Fibroblast of villous mesenchyme (primary cell): ENCODE results near the gene FZD2. TPM values are rescaled to one million over a fixed set of nuclear protein-coding genes. Genes with fewer than 3 reads are reported as not detected.

ENCODE experiments used
- DNase-seq: peaks from one replicate; pipeline ENCODE4 v3.0.0-alpha.2; 2010; ENCODE audit warnings: low read depth
- H3K4me3 ChIP-seq: 2 replicates; pipeline ENCODE4 v1.5.1; 2011; ENCODE audit warnings: low read depth, mild to moderate bottlenecking, low read length
- total RNA-seq: library from RNA; depleted of rRNA; stranded (reverse); fragments of >200 nt; gene quantifications from 2 replicates; pipeline ENCODE4 v1.2.3, GENCODE V29; 2012
- TF ChIP-seq, protein P1 (sequence below): IDR thresholded peaks from 2 replicates; pipeline ENCODE4 v1.5.1; 2012; ENCODE audit warnings: low read depth, mild to moderate bottlenecking, low read length; ENCODE audit not compliant: insufficient read depth

The FZD2 gene
- total RNA-seq, 1 donor = 36.3 TPM

DNA sequence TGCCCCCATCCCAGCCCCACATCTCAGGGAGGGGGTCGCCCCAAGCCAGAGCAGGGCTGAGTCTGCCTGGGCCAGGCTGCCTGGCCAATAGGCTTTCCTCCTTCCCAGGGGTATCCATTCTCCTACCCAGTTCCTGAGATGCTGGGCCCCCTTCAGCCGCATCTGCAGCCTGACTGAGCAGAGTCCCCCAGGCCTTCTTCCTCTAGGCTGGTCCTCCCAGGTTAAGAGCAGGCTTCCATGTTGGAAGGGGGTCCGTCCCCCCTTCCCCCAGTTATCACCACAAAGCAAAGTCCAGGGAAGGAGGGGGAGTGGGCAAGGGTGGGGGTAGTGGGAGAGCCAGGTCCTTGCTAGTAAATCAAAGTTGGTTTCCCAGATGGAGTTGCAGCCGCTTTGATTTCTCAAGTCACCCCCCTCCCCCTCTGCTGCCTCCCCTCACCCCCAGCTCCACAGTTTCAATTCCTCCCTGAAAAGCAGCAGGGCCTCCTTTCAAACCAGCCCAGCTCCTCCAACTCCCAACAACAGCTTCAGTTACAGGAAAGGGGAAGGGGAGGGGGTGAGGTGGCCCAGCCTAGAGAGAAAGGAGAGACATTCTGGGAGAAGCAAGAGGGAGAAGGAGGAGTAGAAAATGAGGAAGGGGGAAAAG, 9.5 kb upstream of the FZD2 start:
- no peak overlapping the region for H3K4me3 ChIP-seq
- peak; percentile 28 for DNase-seq
- TF ChIP-seq, protein P1, sequence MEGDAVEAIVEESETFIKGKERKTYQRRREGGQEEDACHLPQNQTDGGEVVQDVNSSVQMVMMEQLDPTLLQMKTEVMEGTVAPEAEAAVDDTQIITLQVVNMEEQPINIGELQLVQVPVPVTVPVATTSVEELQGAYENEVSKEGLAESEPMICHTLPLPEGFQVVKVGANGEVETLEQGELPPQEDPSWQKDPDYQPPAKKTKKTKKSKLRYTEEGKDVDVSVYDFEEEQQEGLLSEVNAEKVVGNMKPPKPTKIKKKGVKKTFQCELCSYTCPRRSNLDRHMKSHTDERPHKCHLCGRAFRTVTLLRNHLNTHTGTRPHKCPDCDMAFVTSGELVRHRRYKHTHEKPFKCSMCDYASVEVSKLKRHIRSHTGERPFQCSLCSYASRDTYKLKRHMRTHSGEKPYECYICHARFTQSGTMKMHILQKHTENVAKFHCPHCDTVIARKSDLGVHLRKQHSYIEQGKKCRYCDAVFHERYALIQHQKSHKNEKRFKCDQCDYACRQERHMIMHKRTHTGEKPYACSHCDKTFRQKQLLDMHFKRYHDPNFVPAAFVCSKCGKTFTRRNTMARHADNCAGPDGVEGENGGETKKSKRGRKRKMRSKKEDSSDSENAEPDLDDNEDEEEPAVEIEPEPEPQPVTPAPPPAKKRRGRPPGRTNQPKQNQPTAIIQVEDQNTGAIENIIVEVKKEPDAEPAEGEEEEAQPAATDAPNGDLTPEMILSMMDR = no peak

DNA sequence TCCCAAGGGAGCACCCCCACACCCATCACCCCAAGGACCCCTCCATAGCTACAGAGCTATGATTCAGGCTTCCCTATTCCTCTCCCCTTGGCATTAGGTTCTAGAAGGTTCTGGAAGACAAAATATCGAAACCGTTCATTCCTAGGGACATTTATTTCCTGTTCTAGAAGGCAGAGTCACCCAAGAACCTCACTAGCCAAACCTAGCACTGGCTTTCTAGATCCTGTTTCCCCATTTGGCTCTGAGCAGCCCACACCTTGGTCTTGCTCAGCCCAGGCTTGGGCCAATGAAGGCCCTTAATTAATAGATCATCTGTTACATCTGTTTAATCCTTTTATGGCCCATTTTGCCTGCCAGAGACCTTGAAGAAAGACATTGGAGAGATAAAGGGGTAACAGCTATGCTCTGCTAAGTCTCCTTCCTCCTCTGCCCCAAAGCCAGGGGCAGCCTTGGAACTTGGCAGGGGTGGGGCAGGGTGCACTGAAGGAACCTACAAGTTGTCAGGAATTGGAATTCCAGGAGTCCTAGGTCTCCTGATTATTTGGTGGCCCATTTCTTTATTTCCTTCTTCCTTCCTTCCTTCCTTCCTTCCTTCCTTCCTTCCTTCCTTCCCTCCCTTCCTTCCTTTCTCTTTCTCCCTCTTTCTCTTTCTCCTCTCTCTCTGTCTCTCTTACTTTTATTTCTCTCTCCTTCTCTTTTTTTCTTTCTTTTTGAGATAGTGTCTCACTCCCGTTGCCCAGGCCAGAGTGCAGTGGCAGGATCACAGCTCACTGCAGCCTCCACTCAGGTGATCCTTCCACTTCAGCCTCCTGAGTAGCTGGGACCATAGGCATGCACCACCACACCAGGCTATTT, 8.7 kb upstream of the FZD2 start:
- no peak overlapping the region for H3K4me3 ChIP-seq
- TF ChIP-seq, protein P1 = no peak
- no peak for DNase-seq

DNA sequence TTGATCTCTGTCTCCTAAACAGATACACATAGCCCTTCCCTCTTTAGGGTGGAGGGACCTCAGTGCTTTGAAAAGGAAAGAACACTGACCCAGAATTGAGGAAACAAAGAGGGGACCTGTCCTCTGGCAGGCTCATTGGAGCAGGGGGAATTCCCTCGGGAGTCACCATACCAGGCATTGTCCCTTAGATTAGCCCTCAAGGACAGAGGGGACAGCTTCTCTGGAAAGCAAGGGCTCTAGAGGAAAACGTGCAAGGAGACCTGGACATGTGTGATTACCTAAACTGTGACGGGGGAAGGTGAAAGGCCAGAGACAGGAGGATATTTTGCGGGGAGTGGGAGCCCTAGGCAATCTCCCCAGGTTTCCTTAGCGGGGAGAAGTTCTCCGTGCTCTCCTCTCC, 7.6 kb upstream of the FZD2 start:
- DNase-seq = no peak

DNA sequence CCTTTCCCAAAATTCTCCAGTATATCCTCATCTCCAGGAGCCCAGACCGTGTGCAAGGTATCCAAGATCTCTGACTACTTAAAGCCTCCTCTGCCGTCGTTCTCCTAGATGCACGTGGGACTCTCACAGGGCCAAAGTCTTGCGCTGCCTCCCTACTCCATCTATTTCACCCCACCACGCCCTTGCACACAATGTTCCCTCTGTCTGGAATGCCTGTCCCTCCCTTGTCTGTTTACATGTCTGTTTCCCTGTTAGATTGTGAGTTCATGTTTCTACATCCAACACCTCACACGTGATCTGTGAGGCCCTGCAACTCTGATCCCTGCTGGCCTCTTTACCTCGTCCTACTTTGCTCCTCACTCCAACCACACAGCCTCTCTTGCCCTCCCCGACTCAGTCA, 4.9 kb upstream of the FZD2 start:
- peak; percentile 71 for DNase-seq
- no peak overlapping the region for H3K4me3 ChIP-seq
- TF ChIP-seq, protein P1 = no peak

More for the DNA sequence above, 7.6 kb upstream of the FZD2 start:
- H3K4me3 ChIP-seq = no peak overlapping the region
- TF ChIP-seq, protein P1 = no peak

DNA sequence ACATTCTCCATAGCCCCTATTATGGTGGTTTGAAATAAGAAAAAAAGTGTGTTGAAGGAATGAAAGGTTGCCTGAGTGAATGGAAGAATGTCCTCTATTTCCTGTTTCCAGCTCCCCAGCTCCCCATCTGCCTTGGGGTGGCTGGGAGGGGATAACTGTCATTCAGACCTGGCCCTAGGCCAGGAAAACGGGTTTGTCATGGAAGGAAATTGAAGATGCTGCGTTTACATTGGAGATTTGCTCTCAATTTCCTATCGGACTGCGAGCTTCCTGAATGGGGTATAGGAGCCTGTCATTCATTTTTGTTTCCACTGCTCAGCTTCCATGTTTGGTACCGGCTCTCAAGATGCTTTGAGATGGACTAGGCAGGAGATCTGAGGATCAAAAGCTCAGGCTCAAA, 2.2 kb upstream of the FZD2 start:
- H3K4me3 ChIP-seq = no peak overlapping the region

DNA sequence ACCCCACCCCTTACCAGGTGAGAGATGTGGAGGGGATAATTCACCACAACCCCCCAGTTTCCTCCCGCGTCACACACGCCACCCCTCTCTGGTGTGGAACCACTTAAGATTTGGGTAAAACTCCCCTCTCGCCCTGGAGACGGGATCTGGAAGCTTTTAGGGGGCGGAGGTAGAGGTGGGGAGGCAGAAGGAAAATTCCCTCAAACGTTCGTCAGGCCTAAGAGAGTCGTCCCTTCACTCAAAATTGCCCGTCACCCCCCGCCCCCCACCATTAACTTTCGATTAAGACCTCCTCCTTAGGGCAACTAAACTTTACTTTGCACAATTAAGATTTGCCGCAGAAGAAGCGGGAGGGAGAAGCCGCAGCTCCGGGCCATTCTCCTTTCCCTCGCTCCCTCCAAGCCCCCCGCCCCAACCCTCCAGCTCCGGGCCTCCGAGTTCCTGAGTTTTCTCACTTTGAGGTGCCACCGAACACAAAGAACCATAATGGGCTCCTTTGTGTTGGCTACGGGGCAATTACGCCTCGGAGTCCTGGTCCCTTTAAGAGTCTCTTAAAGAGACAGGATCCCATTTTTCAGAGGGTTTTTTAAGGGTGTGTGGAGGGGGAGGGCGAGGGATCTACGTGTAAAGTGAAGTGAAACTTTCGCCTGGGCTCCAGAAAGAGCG, 985 bp upstream of the FZD2 start:
- TF ChIP-seq, protein P1 = no peak
- H3K4me3 ChIP-seq = peak overlapping the region; percentile 76
- DNase-seq = peak; percentile 71

More for the DNA sequence above, 2.2 kb upstream of the FZD2 start:
- no peak for DNase-seq
- TF ChIP-seq, protein P1 = no peak
